ENCODE measurements around the gene PADI2. TPM values are rescaled to one million over a fixed set of nuclear protein-coding genes. Genes with fewer than 3 reads are reported as not detected.

PADI2 gene
- total RNA-seq, 1 donor from 2014 or later, result 3.5 TPM

DNA sequence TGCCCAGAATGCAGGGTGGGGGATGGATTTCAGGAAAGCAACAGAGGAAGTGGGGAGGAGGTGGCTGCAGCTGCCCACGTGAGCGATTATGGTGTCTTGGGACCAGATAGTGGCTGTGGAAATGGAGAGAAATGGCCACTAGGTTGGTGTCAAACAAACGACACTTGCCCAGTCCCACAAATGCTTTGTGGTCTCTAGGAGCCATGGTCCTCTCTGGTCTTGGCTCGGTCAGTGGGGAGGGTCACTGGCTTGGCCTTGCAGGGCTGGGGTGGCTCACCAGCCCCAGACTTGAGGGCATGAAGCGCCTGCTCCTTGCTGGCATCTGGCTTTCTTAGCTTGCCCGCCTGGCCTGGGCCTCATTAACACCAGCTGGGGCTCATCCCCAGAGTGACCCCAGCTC is 7.2 kb downstream of the PADI2 start:
- DNase-seq (ENCODE audit: extremely low spot score, unreplicated experiment), result no peak
- Mint-ChIP-seq H3K27ac (no peak overlapping the region), H3K36me3 (no peaks in the 10 kb centered on the region), H3K27me3 (peaks cover 27% of the 10 kb centered on the region), H3K9me3 (no peaks in the 10 kb centered on the region), H3K4me3 (no peak overlapping the region), H3K4me1 (ENCODE audit: unreplicated experiment) (peaks cover 20% of the 10 kb centered on the region)
- TF ChIP-seq CTCF (conservative IDR thresholded peaks at IDR 0.05), result no peak

DNA sequence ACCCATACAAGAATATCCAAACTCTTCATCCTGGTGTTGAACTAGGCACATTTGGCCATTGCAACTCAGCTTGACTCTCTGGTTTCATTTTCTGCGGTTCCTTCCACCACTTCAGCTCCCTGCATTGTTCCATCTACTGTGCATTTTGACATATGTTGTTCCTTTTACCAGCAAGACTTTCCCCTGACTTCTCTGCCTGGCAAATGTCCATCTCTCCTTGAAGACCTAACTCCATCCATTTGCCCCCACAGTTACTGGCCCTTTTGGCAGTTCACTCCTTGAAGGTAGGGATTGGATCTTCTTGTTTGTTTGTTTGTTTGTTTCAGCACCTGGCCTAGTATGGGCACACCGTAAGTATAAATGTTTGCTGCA is 8.7 kb downstream of the PADI2 start:
- Mint-ChIP-seq H3K27ac (no peak overlapping the region), H3K36me3 (no peaks in the 10 kb centered on the region)
- TF ChIP-seq CTCF (conservative IDR thresholded peaks at IDR 0.05), result no peak

GRCh38 chr1:17109892-17110554 is 9.2 kb downstream of the PADI2 start:
- peaks cover 8% of the 10 kb centered on the region for H3K27me3 Mint-ChIP-seq
- no peaks in the 10 kb centered on the region for H3K9me3 Mint-ChIP-seq
- H3K27ac Mint-ChIP-seq, result no peak overlapping the region
- no peak for TF ChIP-seq CTCF (conservative IDR thresholded peaks at IDR 0.05)
- DNase-seq (ENCODE audit: extremely low spot score, unreplicated experiment), result no peak
- no peaks in the 10 kb centered on the region for H3K36me3 Mint-ChIP-seq
- peaks cover 20% of the 10 kb centered on the region for H3K4me1 Mint-ChIP-seq (ENCODE audit: unreplicated experiment)
- no peak overlapping the region for H3K4me3 Mint-ChIP-seq

More for the DNA sequence above, 8.7 kb downstream of the PADI2 start:
- Mint-ChIP-seq H3K4me3 (no peak overlapping the region), H3K27me3 (peaks cover 12% of the 10 kb centered on the region), H3K9me3 (no peaks in the 10 kb centered on the region), H3K4me1 (ENCODE audit: unreplicated experiment) (peaks cover 20% of the 10 kb centered on the region)
- no peak for DNase-seq (ENCODE audit: extremely low spot score, unreplicated experiment)

GRCh38 chr1:17108786-17109185 is 10.5 kb downstream of the PADI2 start:
- H3K36me3 Mint-ChIP-seq, result no peaks in the 10 kb centered on the region
- H3K27me3 Mint-ChIP-seq, result no peaks in the 10 kb centered on the region
- H3K9me3 Mint-ChIP-seq, result no peaks in the 10 kb centered on the region
- no peak overlapping the region for H3K4me3 Mint-ChIP-seq
- H3K27ac Mint-ChIP-seq, result no peak overlapping the region
- TF ChIP-seq CTCF (conservative IDR thresholded peaks at IDR 0.05), result no peak
- H3K4me1 Mint-ChIP-seq (ENCODE audit: unreplicated experiment), result peaks cover 20% of the 10 kb centered on the region
- DNase-seq (ENCODE audit: extremely low spot score, unreplicated experiment), result no peak

DNA sequence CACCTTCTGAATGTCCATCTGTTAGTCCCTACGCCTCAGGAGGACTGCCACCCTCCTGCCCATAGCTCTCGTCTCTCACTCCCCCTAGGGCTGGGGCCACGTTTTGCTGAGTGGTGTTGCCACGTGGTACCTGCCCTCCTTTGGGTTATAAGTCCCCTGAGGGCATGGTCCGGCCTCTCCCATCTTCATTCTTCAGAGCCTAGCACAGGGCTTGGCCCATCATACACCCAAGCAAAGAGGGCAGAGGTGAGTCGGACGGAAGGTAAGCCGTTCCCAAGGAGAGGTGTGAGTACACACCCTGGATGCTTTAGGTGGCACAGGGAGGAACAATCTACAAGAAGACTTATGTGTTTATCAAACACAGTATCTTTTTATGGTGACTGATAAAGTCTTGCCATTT is 10.9 kb downstream of the PADI2 start:
- peaks cover 20% of the 10 kb centered on the region for H3K4me1 Mint-ChIP-seq (ENCODE audit: unreplicated experiment)
- no peak overlapping the region for H3K27ac Mint-ChIP-seq
- no peaks in the 10 kb centered on the region for H3K36me3 Mint-ChIP-seq
- no peaks in the 10 kb centered on the region for H3K27me3 Mint-ChIP-seq
- no peak for DNase-seq (ENCODE audit: extremely low spot score, unreplicated experiment)
- TF ChIP-seq CTCF (conservative IDR thresholded peaks at IDR 0.05), result no peak
- no peaks in the 10 kb centered on the region for H3K9me3 Mint-ChIP-seq
- no peak overlapping the region for H3K4me3 Mint-ChIP-seq

GRCh38 chr1:17104782-17105181 is 14.5 kb downstream of the PADI2 start:
- no peaks in the 10 kb centered on the region for H3K27me3 Mint-ChIP-seq
- H3K36me3 Mint-ChIP-seq, result no peaks in the 10 kb centered on the region
- H3K4me3 Mint-ChIP-seq, result no peak overlapping the region
- no peaks in the 10 kb centered on the region for H3K9me3 Mint-ChIP-seq
- no peaks in the 10 kb centered on the region for H3K4me1 Mint-ChIP-seq (ENCODE audit: unreplicated experiment)
- H3K27ac Mint-ChIP-seq, result no peak overlapping the region
- no peak for TF ChIP-seq CTCF (conservative IDR thresholded peaks at IDR 0.05)
- DNase-seq (ENCODE audit: extremely low spot score, unreplicated experiment), result no peak
